ENCODE measurements around the gene SRGAP3. TPM values are rescaled to one million over a fixed set of nuclear protein-coding genes. Genes with fewer than 3 reads are reported as not detected.

Gene SRGAP3
- total and polyA plus RNA-seq, 7 experiments from 2014 or later, result 1.4 to 6.0 (median 4.6) TPM

- CTCF ChIA-PET, result no interaction called here
- H3K4me3 Mint-ChIP-seq, result no peak overlapping the region
These were observed 87.6 kb downstream of the SRGAP3 start for GRCh38 chr3:9161811-9162210.

GRCh38 chr3:9161298-9161697 lies 88.1 kb downstream of the SRGAP3 start:
- CTCF ChIA-PET, result no interaction called here
- intact Hi-C loops (cut with micrococcal nuclease), result no loop called here
- no peaks in the 10 kb centered on the region for H3K4me1 ChIP-seq (ENCODE audit: control insufficient read depth in 2 of 2, insufficient read depth in 2 of 2, low read length in 2 of 2)

More at GRCh38 chr3:9161811-9162210, 87.6 kb downstream of the SRGAP3 start:
- Histone ChIP-seq H3K27ac (ENCODE audit: low read depth, low read length) (no peak overlapping the region), H3K9me3 (ENCODE audit: control insufficient read depth in 2 of 3, low read length in 3 of 3) (no peaks in the 10 kb centered on the region), H3K4me3 (ENCODE audit: low read length) (no peak overlapping the region), H3K27me3 (ENCODE audit: control insufficient read depth in 2 of 2, insufficient read depth in 2 of 2, low read length in 2 of 2) (no peaks in the 10 kb centered on the region), H3K4me1 (ENCODE audit: control insufficient read depth in 2 of 2, insufficient read depth in 2 of 2, low read length in 2 of 2) (no peaks in the 10 kb centered on the region), H3K36me3 (ENCODE audit: control insufficient read depth in 2 of 3, insufficient read depth in 3 of 3, low read length in 3 of 3) (no peaks in the 10 kb centered on the region)
- Mint-ChIP-seq H3K4me1 (peaks cover 0 to 12% (median 0%) of the 10 kb centered on the region in 7 donors), H3K9me3 (no peaks in the 10 kb centered on the region), H3K27me3 (peaks cover 0 to 9% (median 0%) of the 10 kb centered on the region in 5 donors), H3K36me3 (peaks cover 0 to 1% (median 0%) of the 10 kb centered on the region in 5 donors), H3K27ac (no peak overlapping the region)
- intact Hi-C loops (cut with micrococcal nuclease), result no loop called here
- no peak for DNase-seq
- ATAC-seq, result no peak
- POLR2A ChIA-PET, result no interaction called here

GRCh38 chr3:9158865-9159630 lies 90.4 kb downstream of the SRGAP3 start:
- no peaks in the 10 kb centered on the region for H3K9me3 Mint-ChIP-seq

More at GRCh38 chr3:9161298-9161697, 88.1 kb downstream of the SRGAP3 start:
- POLR2A ChIA-PET, result no interaction called here
- DNase-seq (no peak), ATAC-seq (no peak)
- Mint-ChIP-seq H3K36me3 (peaks cover 0 to 1% (median 0%) of the 10 kb centered on the region in 5 donors), H3K9me3 (no peaks in the 10 kb centered on the region), H3K27ac (no peak overlapping the region), H3K27me3 (peaks cover 0 to 9% (median 0%) of the 10 kb centered on the region in 5 donors), H3K4me3 (no peak overlapping the region), H3K4me1 (peaks cover 0 to 12% (median 0%) of the 10 kb centered on the region in 7 donors)
- Histone ChIP-seq H3K27me3 (ENCODE audit: control insufficient read depth in 2 of 2, insufficient read depth in 2 of 2, low read length in 2 of 2) (no peaks in the 10 kb centered on the region), H3K36me3 (ENCODE audit: control insufficient read depth in 2 of 3, insufficient read depth in 3 of 3, low read length in 3 of 3) (no peaks in the 10 kb centered on the region), H3K27ac (ENCODE audit: low read depth, low read length) (no peak overlapping the region), H3K9me3 (ENCODE audit: control insufficient read depth in 2 of 3, low read length in 3 of 3) (no peaks in the 10 kb centered on the region), H3K4me3 (ENCODE audit: low read length) (no peak overlapping the region)

GRCh38 chr3:9157651-9158362 lies 91.6 kb downstream of the SRGAP3 start:
- no peaks in the 10 kb centered on the region for H3K36me3 ChIP-seq (ENCODE audit: control insufficient read depth in 2 of 3, insufficient read depth in 3 of 3, low read length in 3 of 3)
- H3K27me3 Mint-ChIP-seq, result peaks cover 0 to 15% (median 0%) of the 10 kb centered on the region in 5 donors
- H3K4me3 ChIP-seq (ENCODE audit: low read length), result no peak overlapping the region
- intact Hi-C loops (cut with micrococcal nuclease), result no loop called here
- peaks cover 0 to 10% (median 0%) of the 10 kb centered on the region in 7 donors for H3K4me1 Mint-ChIP-seq
- ATAC-seq (no peak), DNase-seq (no peak)
- H3K4me3 Mint-ChIP-seq, result no peak overlapping the region
- CTCF ChIA-PET, result no interaction called here
- H3K27ac ChIP-seq (ENCODE audit: low read depth, low read length), result no peak overlapping the region
- POLR2A ChIA-PET, result no interaction called here
- no peaks in the 10 kb centered on the region for H3K9me3 ChIP-seq (ENCODE audit: control insufficient read depth in 2 of 3, low read length in 3 of 3)
- H3K27ac Mint-ChIP-seq, result no peak overlapping the region
- H3K36me3 Mint-ChIP-seq, result peaks cover 0 to 1% (median 0%) of the 10 kb centered on the region in 5 donors
- no peaks in the 10 kb centered on the region for H3K4me1 ChIP-seq (ENCODE audit: control insufficient read depth in 2 of 2, insufficient read depth in 2 of 2, low read length in 2 of 2)
- H3K9me3 Mint-ChIP-seq, result peaks cover 0 to 5% (median 0%) of the 10 kb centered on the region in 11 donors
- H3K27me3 ChIP-seq (ENCODE audit: control insufficient read depth in 2 of 2, insufficient read depth in 2 of 2, low read length in 2 of 2), result no peaks in the 10 kb centered on the region

More at GRCh38 chr3:9158865-9159630, 90.4 kb downstream of the SRGAP3 start:
- Mint-ChIP-seq H3K36me3 (peaks cover 0 to 1% (median 0%) of the 10 kb centered on the region in 5 donors), H3K4me1 (peaks cover 0 to 12% (median 0%) of the 10 kb centered on the region in 7 donors), H3K27me3 (peaks cover 0 to 15% (median 0%) of the 10 kb centered on the region in 5 donors), H3K27ac (no peak overlapping the region), H3K4me3 (no peak overlapping the region)
- POLR2A ChIA-PET, result no interaction called here
- ATAC-seq, result no peak
- intact Hi-C loops (cut with micrococcal nuclease), result no loop called here
- CTCF ChIA-PET, result no interaction called here
- Histone ChIP-seq H3K4me3 (ENCODE audit: low read length) (no peak overlapping the region), H3K36me3 (ENCODE audit: control insufficient read depth in 2 of 3, insufficient read depth in 3 of 3, low read length in 3 of 3) (no peaks in the 10 kb centered on the region), H3K27ac (ENCODE audit: low read depth, low read length) (no peak overlapping the region), H3K9me3 (ENCODE audit: control insufficient read depth in 2 of 3, low read length in 3 of 3) (no peaks in the 10 kb centered on the region), H3K4me1 (ENCODE audit: control insufficient read depth in 2 of 2, insufficient read depth in 2 of 2, low read length in 2 of 2) (no peaks in the 10 kb centered on the region), H3K27me3 (ENCODE audit: control insufficient read depth in 2 of 2, insufficient read depth in 2 of 2, low read length in 2 of 2) (no peaks in the 10 kb centered on the region)
- DNase-seq, result no peak

DNA sequence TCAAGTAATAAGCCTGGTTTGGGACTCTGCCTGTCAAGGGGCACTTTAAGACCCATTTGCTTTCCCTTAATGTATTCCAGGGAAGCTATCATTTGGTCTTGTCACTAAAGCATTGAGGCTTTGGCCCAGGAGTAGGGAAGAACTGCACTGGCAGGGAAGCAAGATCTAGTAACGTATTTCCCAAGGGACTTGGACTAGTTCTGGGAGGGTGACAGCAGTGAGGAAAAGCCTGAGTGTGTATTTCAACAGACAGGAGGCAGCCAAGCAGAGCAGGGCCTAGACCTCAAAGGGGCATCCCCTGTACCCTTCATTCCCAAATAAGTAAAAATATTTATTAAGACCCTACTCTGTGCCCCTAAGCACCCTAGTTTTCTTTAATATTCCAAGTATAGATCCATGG lies 92.8 kb downstream of the SRGAP3 start:
- no peak for DNase-seq
- intact Hi-C loops (cut with micrococcal nuclease), result no loop called here
- Mint-ChIP-seq H3K4me3 (no peak overlapping the region), H3K27me3 (peaks cover 0 to 6% (median 0%) of the 10 kb centered on the region in 5 donors), H3K9me3 (peaks cover 0 to 15% (median 4%) of the 10 kb centered on the region in 11 donors), H3K4me1 (peaks cover 0 to under 1% (median 0%) of the 10 kb centered on the region in 7 donors), H3K36me3 (peaks cover 1 to 8% (median 4%) of the 10 kb centered on the region in 5 donors), H3K27ac (no peak overlapping the region)
- H3K4me1 ChIP-seq (ENCODE audit: control insufficient read depth in 2 of 2, insufficient read depth in 2 of 2, low read length in 2 of 2), result no peaks in the 10 kb centered on the region
- no peaks in the 10 kb centered on the region for H3K27me3 ChIP-seq (ENCODE audit: control insufficient read depth in 2 of 2, insufficient read depth in 2 of 2, low read length in 2 of 2)
- no peak overlapping the region for H3K4me3 ChIP-seq (ENCODE audit: low read length)
- ATAC-seq, result no peak
- POLR2A ChIA-PET, result no interaction called here
- H3K9me3 ChIP-seq (ENCODE audit: control insufficient read depth in 2 of 3, low read length in 3 of 3), result peaks cover 0 to 3% (median 0%) of the 10 kb centered on the region in 3 experiments
- no peak overlapping the region for H3K27ac ChIP-seq (ENCODE audit: low read depth, low read length)
- CTCF ChIA-PET, result no interaction called here
- H3K36me3 ChIP-seq (ENCODE audit: control insufficient read depth in 2 of 3, insufficient read depth in 3 of 3, low read length in 3 of 3), result no peaks in the 10 kb centered on the region

- DNase-seq (no peak), ATAC-seq (no peak)
- no peaks in the 10 kb centered on the region for H3K27me3 ChIP-seq (ENCODE audit: control insufficient read depth in 2 of 2, insufficient read depth in 2 of 2, low read length in 2 of 2)
- ChIA-PET CTCF (no interaction called here), POLR2A (no interaction called here)
- H3K27ac ChIP-seq (ENCODE audit: low read depth, low read length), result no peak overlapping the region
- Mint-ChIP-seq H3K4me1 (no peaks in the 10 kb centered on the region), H3K27ac (no peak overlapping the region), H3K9me3 (peaks cover 9 to 31% (median 17%) of the 10 kb centered on the region in 11 donors), H3K4me3 (no peak overlapping the region), H3K36me3 (peaks cover 6 to 24% (median 19%) of the 10 kb centered on the region in 5 donors), H3K27me3 (peaks cover 0 to 8% (median 0%) of the 10 kb centered on the region in 5 donors)
- no peaks in the 10 kb centered on the region for H3K4me1 ChIP-seq (ENCODE audit: control insufficient read depth in 2 of 2, insufficient read depth in 2 of 2, low read length in 2 of 2)
- peaks cover 0 to 18% (median 0%) of the 10 kb centered on the region in 3 experiments for H3K9me3 ChIP-seq (ENCODE audit: control insufficient read depth in 2 of 3, low read length in 3 of 3)
- no peak overlapping the region for H3K4me3 ChIP-seq (ENCODE audit: low read length)
- H3K36me3 ChIP-seq (ENCODE audit: control insufficient read depth in 2 of 3, insufficient read depth in 3 of 3, low read length in 3 of 3), result no peaks in the 10 kb centered on the region
- intact Hi-C loops (cut with micrococcal nuclease), result no loop called here
These were observed 94.4 kb downstream of the SRGAP3 start for GRCh38 chr3:9155028-9155427.
